Activated CD4-positive, alpha-beta T cell treated with anti-CD3 and anti-CD28 coated beads, Interleukin-2, amount 10 ng/mL, durations not matched to agents 7 days and 5 days (primary cell): ENCODE results near the gene TTC21A. TPM values are rescaled to one million over a fixed set of nuclear protein-coding genes. Genes with fewer than 3 reads are reported as not detected.

Experiments
- CTCF ChIA-PET: fragments of 350-600 bp; sonication (Branson Sonifier 250); formaldehyde crosslinking; loops from one replicate; lab custom pipeline; 2021; ENCODE audit warnings: antibody characterized with exemption; lab: Charles Lee
- POLR2A ChIA-PET: fragments of 350-600 bp; sonication (Branson Sonifier 250); formaldehyde crosslinking; loops from one replicate; lab custom pipeline; 2021; ENCODE audit warnings: antibody characterized with exemption; lab: Charles Lee
- DNase-seq: peaks from one replicate; pipeline ENCODE4 v3.0.0-alpha.2; 2020
- H3K27ac Mint-ChIP-seq: one replicate; pipeline ENCODE4 v1.8.0; 2021; ENCODE audit warnings: mild to moderate bottlenecking, moderate library complexity, mixed read lengths
- H3K27me3 Mint-ChIP-seq: one replicate; pipeline ENCODE4 v1.8.0; 2021; ENCODE audit warnings: mixed read lengths
- H3K36me3 Mint-ChIP-seq: one replicate; pipeline ENCODE4 v1.8.0; 2021; ENCODE audit warnings: low read depth, mixed read lengths
- H3K4me1 Mint-ChIP-seq: one replicate; pipeline ENCODE4 v1.8.0; 2021; ENCODE audit warnings: mixed read lengths
- H3K4me3 Mint-ChIP-seq: one replicate; pipeline ENCODE4 v1.8.0; 2021; ENCODE audit warnings: mild to moderate bottlenecking, moderate library complexity, mixed read lengths
- H3K9me3 Mint-ChIP-seq: one replicate; pipeline ENCODE4 v1.8.0; 2021; ENCODE audit warnings: mixed read lengths
- total RNA-seq, 2 experiments: library from RNA; stranded (reverse); gene quantifications; one replicate each; pipeline ENCODE4 v1.2.3, GENCODE V29; 2021

TTC21A gene
- total RNA-seq, 2 experiments from 2014 or later, result 3.8 to 5.1 TPM

GRCh38 chr3:39082666-39083313 is 24.7 kb upstream of the TTC21A start:
- Mint-ChIP-seq H3K9me3 (no peaks in the 10 kb centered on the region), H3K4me1 (peaks cover 20% of the 10 kb centered on the region), H3K27me3 (no peaks in the 10 kb centered on the region), H3K27ac (no peak overlapping the region), H3K4me3 (no peak overlapping the region), H3K36me3 (peaks cover 37% of the 10 kb centered on the region)
- no peak for DNase-seq
- CTCF ChIA-PET, result interaction anchor here (0.6 to 1.0 kb wide), 2 partner anchors 107 to 206 kb away, joined by 3 read pairs; no protein-coding TSS in a partner anchor
- POLR2A ChIA-PET, result no interaction called here

GRCh38 chr3:39086144-39086543 is 21.3 kb upstream of the TTC21A start:
- Mint-ChIP-seq H3K27ac (no peak overlapping the region), H3K9me3 (no peaks in the 10 kb centered on the region), H3K36me3 (peaks cover 36% of the 10 kb centered on the region), H3K4me3 (no peak overlapping the region), H3K4me1 (peaks cover 6% of the 10 kb centered on the region), H3K27me3 (no peaks in the 10 kb centered on the region)
- ChIA-PET CTCF (interaction anchor here (1.3 to 2.6 kb wide), 3 partner anchors 20 to 206 kb away, joined by 3 to 9 read pairs (median 4); no protein-coding TSS in a partner anchor), POLR2A (no interaction called here)
- DNase-seq, result no peak

- no peaks in the 10 kb centered on the region for H3K9me3 Mint-ChIP-seq
- H3K4me3 Mint-ChIP-seq, result no peak overlapping the region
- H3K36me3 Mint-ChIP-seq, result peaks cover 30% of the 10 kb centered on the region
- H3K27ac Mint-ChIP-seq, result no peak overlapping the region
- no peaks in the 10 kb centered on the region for H3K27me3 Mint-ChIP-seq
- ChIA-PET POLR2A (no interaction called here), CTCF (interaction anchor here (1.6 kb wide), 1 partner anchor 39 kb away, joined by 3 read pairs; no protein-coding TSS in a partner anchor)
- H3K4me1 Mint-ChIP-seq, result peaks cover 2% of the 10 kb centered on the region
- DNase-seq, result no peak
These were observed 19.0 kb upstream of the TTC21A start for GRCh38 chr3:39088456-39088855.

- Mint-ChIP-seq H3K27ac (no peak overlapping the region), H3K4me1 (peaks cover 2% of the 10 kb centered on the region), H3K27me3 (no peaks in the 10 kb centered on the region), H3K9me3 (no peaks in the 10 kb centered on the region), H3K4me3 (no peak overlapping the region), H3K36me3 (peaks cover 33% of the 10 kb centered on the region)
- DNase-seq, result no peak
- POLR2A ChIA-PET, result no interaction called here
- CTCF ChIA-PET, result interaction anchor here (1.6 kb wide), 1 partner anchor 38 kb away, joined by 3 read pairs; no protein-coding TSS in a partner anchor
These were observed 18.6 kb upstream of the TTC21A start for GRCh38 chr3:39088889-39089288.

- Mint-ChIP-seq H3K36me3 (peaks cover 39% of the 10 kb centered on the region), H3K4me1 (peaks cover 1% of the 10 kb centered on the region), H3K27ac (no peak overlapping the region), H3K27me3 (no peaks in the 10 kb centered on the region), H3K4me3 (no peak overlapping the region), H3K9me3 (no peaks in the 10 kb centered on the region)
- CTCF ChIA-PET, result interaction anchor here (0.6 kb wide), 1 partner anchor 194 kb away, joined by 3 read pairs; no protein-coding TSS in a partner anchor
- POLR2A ChIA-PET, result no interaction called here
- no peak for DNase-seq
These were observed 16.6 kb upstream of the TTC21A start for GRCh38 chr3:39090922-39091321.

- Mint-ChIP-seq H3K9me3 (no peaks in the 10 kb centered on the region), H3K4me1 (no peaks in the 10 kb centered on the region), H3K27ac (no peak overlapping the region), H3K36me3 (peaks cover 27% of the 10 kb centered on the region), H3K27me3 (no peaks in the 10 kb centered on the region), H3K4me3 (no peak overlapping the region)
- POLR2A ChIA-PET, result no interaction called here
- no peak for DNase-seq
- CTCF ChIA-PET, result interaction anchor here (1.0 kb wide), 1 partner anchor 193 kb away, joined by 3 read pairs; no protein-coding TSS in a partner anchor
These were observed 12.4 kb upstream of the TTC21A start for GRCh38 chr3:39094851-39095677.

- Mint-ChIP-seq H3K9me3 (no peaks in the 10 kb centered on the region), H3K27me3 (no peaks in the 10 kb centered on the region), H3K36me3 (peaks cover 25% of the 10 kb centered on the region), H3K4me3 (no peak overlapping the region), H3K27ac (no peak overlapping the region), H3K4me1 (no peaks in the 10 kb centered on the region)
- ChIA-PET CTCF (interaction anchor here (1.0 kb wide), 1 partner anchor 193 kb away, joined by 3 read pairs; no protein-coding TSS in a partner anchor), POLR2A (no interaction called here)
- peak; percentile 2 for DNase-seq
These were observed 11.7 kb upstream of the TTC21A start for GRCh38 chr3:39095778-39096177.

GRCh38 chr3:39096775-39097174 is 10.7 kb upstream of the TTC21A start:
- H3K9me3 Mint-ChIP-seq, result no peaks in the 10 kb centered on the region
- ChIA-PET CTCF (interaction anchor here (0.8 to 1.2 kb wide), 2 partner anchors 10 to 192 kb away, joined by 3 to 4 read pairs; no protein-coding TSS in a partner anchor), POLR2A (no interaction called here)
- H3K27ac Mint-ChIP-seq, result no peak overlapping the region
- DNase-seq, result peak; percentile 4
- H3K4me3 Mint-ChIP-seq, result no peak overlapping the region
- H3K27me3 Mint-ChIP-seq, result no peaks in the 10 kb centered on the region
- H3K36me3 Mint-ChIP-seq, result peaks cover 25% of the 10 kb centered on the region
- no peaks in the 10 kb centered on the region for H3K4me1 Mint-ChIP-seq

- POLR2A ChIA-PET, result no interaction called here
- peak overlapping the region; percentile 1 for H3K27ac Mint-ChIP-seq
- H3K27me3 Mint-ChIP-seq, result no peaks in the 10 kb centered on the region
- H3K9me3 Mint-ChIP-seq, result no peaks in the 10 kb centered on the region
- no peak overlapping the region for H3K4me3 Mint-ChIP-seq
- H3K36me3 Mint-ChIP-seq, result peaks cover 21% of the 10 kb centered on the region
- CTCF ChIA-PET, result interaction anchor here (1.2 kb wide), 1 partner anchor 191 kb away, joined by 4 read pairs; no protein-coding TSS in a partner anchor
- peaks cover 8% of the 10 kb centered on the region for H3K4me1 Mint-ChIP-seq
- DNase-seq, result peak; percentile 5
These were observed 9.6 kb upstream of the TTC21A start for GRCh38 chr3:39097716-39098472.

GRCh38 chr3:39098473-39099000 is 8.9 kb upstream of the TTC21A start:
- peaks cover 21% of the 10 kb centered on the region for H3K36me3 Mint-ChIP-seq
- no peaks in the 10 kb centered on the region for H3K9me3 Mint-ChIP-seq
- no peak overlapping the region for H3K27ac Mint-ChIP-seq
- DNase-seq, result peak; percentile 2
- no peaks in the 10 kb centered on the region for H3K27me3 Mint-ChIP-seq
- H3K4me1 Mint-ChIP-seq, result peaks cover 14% of the 10 kb centered on the region
- CTCF ChIA-PET, result no interaction called here
- POLR2A ChIA-PET, result no interaction called here
- no peak overlapping the region for H3K4me3 Mint-ChIP-seq

- Mint-ChIP-seq H3K27me3 (no peaks in the 10 kb centered on the region), H3K27ac (no peak overlapping the region), H3K4me1 (peaks cover 17% of the 10 kb centered on the region), H3K4me3 (no peak overlapping the region), H3K9me3 (no peaks in the 10 kb centered on the region), H3K36me3 (peaks cover 14% of the 10 kb centered on the region)
- DNase-seq, result no peak
- ChIA-PET CTCF (no interaction called here), POLR2A (no interaction called here)
These were observed 8.2 kb upstream of the TTC21A start for GRCh38 chr3:39099242-39099641.
